ENCODE measurements around the gene PLEKHH2. TPM values are rescaled to one million over a fixed set of nuclear protein-coding genes. Genes with fewer than 3 reads are reported as not detected.

Gene PLEKHH2
- total RNA-seq, 4 donors from 2014 or later: 3.3 to 158 (median 22.6) TPM

DNA sequence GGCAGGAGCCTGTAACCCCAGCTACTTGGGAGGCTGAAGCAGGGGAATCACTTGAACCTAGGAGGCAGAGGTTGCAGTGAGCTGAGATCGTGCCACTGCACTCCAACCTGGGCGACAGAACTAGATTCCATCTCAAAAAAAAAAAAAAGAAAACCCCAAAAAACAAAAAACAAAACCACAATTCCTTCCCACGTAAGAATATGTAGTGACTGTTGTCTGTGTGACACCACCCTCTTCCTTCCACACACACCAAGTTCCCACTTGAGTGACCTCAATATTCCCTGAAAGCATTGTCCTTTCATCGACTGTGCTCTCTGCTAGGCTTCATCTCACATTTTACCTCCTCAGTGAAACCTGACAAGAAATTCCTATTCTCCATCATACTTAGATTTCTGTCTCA, 32.4 kb upstream of the PLEKHH2 start:
- Histone ChIP-seq H3K4me3 (no peak overlapping the region), H3K9me3 (no peaks in the 10 kb centered on the region), H3K4me1 (no peaks in the 10 kb centered on the region), H3K27me3 (no peaks in the 10 kb centered on the region), H3K36me3 (no peaks in the 10 kb centered on the region), H3K27ac (no peak overlapping the region)
- no peak for DNase-seq
- no peak for TF ChIP-seq POLR2A (IDR thresholded peaks at IDR 0.05)
- no peak for TF ChIP-seq CTCF (IDR thresholded peaks at IDR 0.05)

- Histone ChIP-seq H3K4me3 (no peak overlapping the region), H3K4me1 (no peaks in the 10 kb centered on the region), H3K27ac (no peak overlapping the region), H3K27me3 (no peaks in the 10 kb centered on the region), H3K36me3 (no peaks in the 10 kb centered on the region), H3K9me3 (no peaks in the 10 kb centered on the region)
- no peak for DNase-seq
- peak in 3 of 6 experiments; percentile 29 to 36 (median 36) for TF ChIP-seq CTCF (IDR thresholded peaks at IDR 0.05)
- no peak for TF ChIP-seq POLR2A (IDR thresholded peaks at IDR 0.05)
Measured at GRCh38 chr2:43605079-43605655, 31.9 kb upstream of the PLEKHH2 start.

DNA sequence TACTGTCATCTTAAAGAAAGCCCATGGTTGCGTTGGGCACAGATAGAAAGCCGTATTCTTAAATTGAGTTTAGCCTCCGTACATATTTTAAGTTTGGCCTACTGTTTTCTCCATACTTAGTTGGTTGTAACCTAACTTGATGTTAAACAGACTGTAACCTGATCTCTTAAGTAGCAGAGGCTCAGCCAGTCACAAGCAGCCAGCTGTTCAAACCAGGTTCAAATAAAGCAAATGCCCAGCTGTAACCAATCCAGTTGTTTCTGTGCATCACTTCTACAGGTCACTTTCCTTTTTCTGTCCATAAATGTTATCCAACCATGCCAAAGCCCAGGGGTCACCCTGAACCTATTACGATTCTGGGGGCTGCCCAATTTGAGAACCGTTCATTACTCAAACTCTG, 31.2 kb upstream of the PLEKHH2 start:
- Histone ChIP-seq H3K9me3 (no peaks in the 10 kb centered on the region), H3K27me3 (no peaks in the 10 kb centered on the region), H3K4me3 (no peak overlapping the region), H3K36me3 (no peaks in the 10 kb centered on the region), H3K4me1 (no peaks in the 10 kb centered on the region), H3K27ac (no peak overlapping the region)
- no peak for DNase-seq
- TF ChIP-seq CTCF (IDR thresholded peaks at IDR 0.05) (no peak), POLR2A (IDR thresholded peaks at IDR 0.05) (no peak)

- no peak overlapping the region for H3K4me3 ChIP-seq
- TF ChIP-seq POLR2A (IDR thresholded peaks at IDR 0.05) (no peak), CTCF (IDR thresholded peaks at IDR 0.05) (peak; percentile 38 to 78 (median 72))
- no peaks in the 10 kb centered on the region for H3K27me3 ChIP-seq
- H3K9me3 ChIP-seq: no peaks in the 10 kb centered on the region
- DNase-seq: peak in 2 of 3 donors; percentile 22 to 67
- H3K4me1 ChIP-seq: peaks cover 0 to 7% (median 0%) of the 10 kb centered on the region in 4 donors
- no peaks in the 10 kb centered on the region for H3K36me3 ChIP-seq
- peak overlapping the region in 1 of 4 donors; percentile 30 for H3K27ac ChIP-seq
Measured at GRCh38 chr2:43609290-43609918, 27.7 kb upstream of the PLEKHH2 start.

- no peak for DNase-seq
- Histone ChIP-seq H3K27ac (no peak overlapping the region), H3K4me1 (peaks cover 0 to 7% (median 0%) of the 10 kb centered on the region in 4 donors), H3K4me3 (no peak overlapping the region), H3K36me3 (no peaks in the 10 kb centered on the region), H3K27me3 (no peaks in the 10 kb centered on the region), H3K9me3 (no peaks in the 10 kb centered on the region)
- TF ChIP-seq POLR2A (IDR thresholded peaks at IDR 0.05) (no peak), CTCF (IDR thresholded peaks at IDR 0.05) (no peak)
Measured at GRCh38 chr2:43610361-43610760, 26.7 kb upstream of the PLEKHH2 start.

All from Peyer's patch (tissue), 4 donors.